HepG2 (cell line): ENCODE results near the gene TBX3. TPM values are rescaled to one million over a fixed set of nuclear protein-coding genes. Genes with fewer than 3 reads are reported as not detected.

Source experiments
- ATM ChIP-seq: fragments of 450-650 bp; IDR thresholded peaks from 2 replicates; pipeline ENCODE4 v1.7.1; 2017; ENCODE audit warnings: mild to moderate bottlenecking, borderline replicate concordance
- BHLHE40 ChIP-seq: IDR thresholded peaks from 2 replicates; pipeline ENCODE4 v1.6.1; 2011; ENCODE audit warnings: low read length, improper control_type of control experiment
- CENPX ChIP-seq: sonication (generic); formaldehyde crosslinking; IDR thresholded peaks from 2 replicates; pipeline ENCODE4 v1.9.0; 2021; ENCODE audit warnings: mild to moderate bottlenecking, missing genetic modification reagents, moderate library complexity
- FOXM1 ChIP-seq: sonication (generic); formaldehyde crosslinking; IDR thresholded peaks from 2 replicates; pipeline ENCODE4 v1.5.0; 2020; ENCODE audit warnings: missing genetic modification reagents
- HNRNPH1 ChIP-seq: fragments of 200-400 bp; formaldehyde crosslinking; optimal IDR thresholded peaks from 2 replicates; pipeline ENCODE3; 2017; ENCODE audit warnings: mild to moderate bottlenecking, low read depth, low read length
- HNRNPUL1 ChIP-seq: fragments of 200-400 bp; formaldehyde crosslinking; IDR thresholded peaks from 2 replicates; pipeline ENCODE4 v1.6.1; 2017; ENCODE audit warnings: low read depth, mild to moderate bottlenecking, low read length, moderate library complexity
- KMT2A ChIP-seq: sonication (generic); formaldehyde crosslinking; IDR thresholded peaks from 2 replicates; pipeline ENCODE4 v1.4.0; 2020; ENCODE audit warnings: missing genetic modification reagents
- MXI1 ChIP-seq: IDR thresholded peaks from 3 replicates; pipeline ENCODE4 v1.6.1; 2012; ENCODE audit warnings: low read depth, low read length, inconsistent platforms, borderline replicate concordance
- SIX4 ChIP-seq: sonication (generic); formaldehyde crosslinking; IDR thresholded peaks from 2 replicates; pipeline ENCODE4 v1.4.0; 2020; ENCODE audit warnings: missing genetic modification reagents
- SRY ChIP-seq: sonication (generic); formaldehyde crosslinking; IDR thresholded peaks from 2 replicates; pipeline ENCODE4 v1.8.0; 2022; ENCODE audit warnings: mild to moderate bottlenecking, missing genetic modification reagents
- TAF1 ChIP-seq: sonication (generic); formaldehyde crosslinking; IDR thresholded peaks from 2 replicates; pipeline ENCODE4 v1.4.0; 2020; ENCODE audit warnings: missing genetic modification reagents
- THAP11 ChIP-seq: IDR thresholded peaks from 2 replicates; pipeline ENCODE4 v1.6.1; 2016; ENCODE audit warnings: missing biosample characterization, missing genetic modification reagents
- ZFX ChIP-seq: sonication (generic); formaldehyde crosslinking; IDR thresholded peaks from 2 replicates; pipeline ENCODE4 v1.4.0; 2020; ENCODE audit warnings: mild to moderate bottlenecking, low read depth, missing genetic modification reagents, moderate library complexity
- ZNF180 ChIP-seq: sonication (generic); formaldehyde crosslinking; IDR thresholded peaks from 2 replicates; pipeline ENCODE4 v1.4.0; 2020; ENCODE audit warnings: low read depth, missing genetic modification reagents, borderline replicate concordance
- ZNF335 ChIP-seq: sonication (generic); formaldehyde crosslinking; IDR thresholded peaks from 2 replicates; pipeline ENCODE4 v1.4.0; 2020; ENCODE audit warnings: missing genetic modification reagents
- ZNF430 ChIP-seq: sonication (generic); formaldehyde crosslinking; IDR thresholded peaks from 2 replicates; pipeline ENCODE4 v1.9.0; 2021; ENCODE audit warnings: mild to moderate bottlenecking, missing genetic modification reagents
- ZNF431 ChIP-seq: sonication (generic); formaldehyde crosslinking; IDR thresholded peaks from 2 replicates; pipeline ENCODE4 v1.9.0; 2022; ENCODE audit warnings: missing genetic modification reagents, low read depth, mild to moderate bottlenecking, borderline replicate concordance
- ZNF441 ChIP-seq: sonication (generic); formaldehyde crosslinking; IDR thresholded peaks from 2 replicates; pipeline ENCODE4 v1.7.0; 2021; ENCODE audit warnings: missing genetic modification reagents, borderline replicate concordance
- ZNF552 ChIP-seq: sonication (generic); formaldehyde crosslinking; IDR thresholded peaks from 2 replicates; pipeline ENCODE4 v1.9.0; 2022; ENCODE audit warnings: missing genetic modification reagents, mild to moderate bottlenecking, borderline replicate concordance
- ZNF598 ChIP-seq: sonication (generic); formaldehyde crosslinking; IDR thresholded peaks from 2 replicates; pipeline ENCODE4 v1.5.1; 2020; ENCODE audit warnings: mild to moderate bottlenecking, missing genetic modification reagents, borderline replicate concordance
- ZNF737 ChIP-seq: sonication (generic); formaldehyde crosslinking; IDR thresholded peaks from 2 replicates; pipeline ENCODE4 v1.5.0; 2020; ENCODE audit warnings: missing genetic modification reagents, mild to moderate bottlenecking, borderline replicate concordance
- ZNF816 ChIP-seq: sonication (generic); formaldehyde crosslinking; IDR thresholded peaks from 2 replicates; pipeline ENCODE4 v1.8.0; 2022; ENCODE audit warnings: missing genetic modification reagents, mild to moderate bottlenecking, borderline replicate concordance
- polyA plus RNA-seq, 8 experiments: library from polyadenylated mRNA; depleted of rRNA in 3 of 8; stranded (reverse) in 7 of 8; unstranded in 1 of 8; fragments of >200 nt; fragmentation: Illumina TruSeq in 4 of 8; extraction: Trizol in 4 of 8; gene quantifications; 2 replicates each; pipeline versions ENCODE4 v1.2.1 to v1.2.3, GENCODE V29; 2011 to 2016; ENCODE audit warnings: low read depth in 4 of 8, missing spikeins in 1 of 8, mixed read lengths in 1 of 8; ENCODE audit not compliant: insufficient read depth in 1 of 8
- total RNA-seq, 5 experiments: library from RNA; depleted of rRNA; stranded (reverse); fragments of >200 nt; fragmentation: Illumina TruSeq; extraction: Trizol; gene quantifications; 2 replicates each; pipeline ENCODE4 v1.2.3, GENCODE V29; 2016; ENCODE audit warnings: low read depth in 1 of 5
- TF ChIP-seq, protein P1 (sequence below): sonication (generic); formaldehyde crosslinking; conservative IDR thresholded peaks from 2 replicates; pipeline ENCODE4 v1.8.0; 2022; ENCODE audit warnings: mild to moderate bottlenecking, moderate library complexity, missing genetic modification reagents
- TF ChIP-seq, protein P2 (sequence below): sonication (generic); formaldehyde crosslinking; IDR thresholded peaks from 2 replicates; pipeline ENCODE4 v1.4.0; 2020; ENCODE audit warnings: missing genetic modification reagents

The TBX3 gene
- total and polyA plus RNA-seq, 2 of the 13 experiments (the other 11 are each of a cell fraction or from before 2014, with no cell fraction given) = 27.1 to 42.4 TPM

DNA sequence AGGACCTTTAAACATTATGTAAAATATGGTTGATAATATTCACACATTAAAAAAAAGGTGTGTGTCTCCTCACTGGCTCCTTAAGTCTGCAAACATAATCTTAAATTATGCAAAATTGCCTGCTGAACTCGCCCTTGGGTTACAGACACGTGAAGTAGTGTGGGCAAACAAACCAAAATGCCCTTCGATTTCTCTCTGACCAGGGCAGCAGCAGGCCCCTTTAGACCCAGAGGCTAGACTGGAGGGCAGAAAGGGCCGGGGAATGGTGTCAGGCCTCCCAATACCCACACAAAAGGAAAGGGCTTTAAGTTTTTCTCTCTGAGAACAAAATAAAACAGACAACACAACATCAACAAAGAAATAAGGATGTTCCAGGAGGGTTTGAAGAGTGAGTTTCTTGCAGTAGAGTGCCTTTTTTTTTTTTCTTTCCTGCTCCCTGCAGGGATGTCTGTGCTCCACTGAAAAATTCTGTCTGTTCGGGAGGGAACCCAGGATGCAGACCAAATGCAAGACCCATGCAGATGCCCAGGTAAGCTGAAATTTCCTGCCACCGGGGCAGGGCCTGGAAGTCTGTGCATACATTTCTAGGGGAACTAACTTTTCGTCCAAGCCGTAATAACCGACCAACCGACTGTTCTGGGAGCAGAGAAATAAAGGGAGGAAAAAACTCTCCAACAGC, 1.7 kb downstream of the TBX3 start (continued):
- 0 out of 2 replicates have a peak, but pooled peaks have one; percentile 15 for TF ChIP-seq SRY
- no peak for TF ChIP-seq HNRNPH1
- TF ChIP-seq ZNF598 (CRISPR knock-in tag) = no peak
- TF ChIP-seq THAP11 (CRISPR knock-in tag) = no peak
- no peak for TF ChIP-seq HNRNPUL1
- 0 out of 2 replicates have a peak, but pooled peaks have one; percentile 40 for TF ChIP-seq ZNF816
- TF ChIP-seq ZNF180 (CRISPR knock-in tag) = no peak
- TF ChIP-seq SIX4 (CRISPR knock-in tag) = no peak
- no peak for TF ChIP-seq ZNF430 (CRISPR knock-in tag)
- TF ChIP-seq MXI1 = 0 out of 3 replicates have a peak, but pooled peaks have one; percentile 19
- TF ChIP-seq, protein P1, sequence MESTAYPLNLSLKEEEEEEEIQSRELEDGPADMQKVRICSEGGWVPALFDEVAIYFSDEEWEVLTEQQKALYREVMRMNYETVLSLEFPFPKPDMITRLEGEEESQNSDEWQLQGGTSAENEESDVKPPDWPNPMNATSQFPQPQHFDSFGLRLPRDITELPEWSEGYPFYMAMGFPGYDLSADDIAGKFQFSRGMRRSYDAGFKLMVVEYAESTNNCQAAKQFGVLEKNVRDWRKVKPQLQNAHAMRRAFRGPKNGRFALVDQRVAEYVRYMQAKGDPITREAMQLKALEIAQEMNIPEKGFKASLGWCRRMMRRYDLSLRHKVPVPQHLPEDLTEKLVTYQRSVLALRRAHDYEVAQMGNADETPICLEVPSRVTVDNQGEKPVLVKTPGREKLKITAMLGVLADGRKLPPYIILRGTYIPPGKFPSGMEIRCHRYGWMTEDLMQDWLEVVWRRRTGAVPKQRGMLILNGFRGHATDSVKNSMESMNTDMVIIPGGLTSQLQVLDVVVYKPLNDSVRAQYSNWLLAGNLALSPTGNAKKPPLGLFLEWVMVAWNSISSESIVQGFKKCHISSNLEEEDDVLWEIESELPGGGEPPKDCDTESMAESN = 0 out of 2 replicates have a peak, but pooled peaks have one; percentile 12
- TF ChIP-seq ZNF552 (CRISPR knock-in tag) = no peak
- TF ChIP-seq, protein P2, sequence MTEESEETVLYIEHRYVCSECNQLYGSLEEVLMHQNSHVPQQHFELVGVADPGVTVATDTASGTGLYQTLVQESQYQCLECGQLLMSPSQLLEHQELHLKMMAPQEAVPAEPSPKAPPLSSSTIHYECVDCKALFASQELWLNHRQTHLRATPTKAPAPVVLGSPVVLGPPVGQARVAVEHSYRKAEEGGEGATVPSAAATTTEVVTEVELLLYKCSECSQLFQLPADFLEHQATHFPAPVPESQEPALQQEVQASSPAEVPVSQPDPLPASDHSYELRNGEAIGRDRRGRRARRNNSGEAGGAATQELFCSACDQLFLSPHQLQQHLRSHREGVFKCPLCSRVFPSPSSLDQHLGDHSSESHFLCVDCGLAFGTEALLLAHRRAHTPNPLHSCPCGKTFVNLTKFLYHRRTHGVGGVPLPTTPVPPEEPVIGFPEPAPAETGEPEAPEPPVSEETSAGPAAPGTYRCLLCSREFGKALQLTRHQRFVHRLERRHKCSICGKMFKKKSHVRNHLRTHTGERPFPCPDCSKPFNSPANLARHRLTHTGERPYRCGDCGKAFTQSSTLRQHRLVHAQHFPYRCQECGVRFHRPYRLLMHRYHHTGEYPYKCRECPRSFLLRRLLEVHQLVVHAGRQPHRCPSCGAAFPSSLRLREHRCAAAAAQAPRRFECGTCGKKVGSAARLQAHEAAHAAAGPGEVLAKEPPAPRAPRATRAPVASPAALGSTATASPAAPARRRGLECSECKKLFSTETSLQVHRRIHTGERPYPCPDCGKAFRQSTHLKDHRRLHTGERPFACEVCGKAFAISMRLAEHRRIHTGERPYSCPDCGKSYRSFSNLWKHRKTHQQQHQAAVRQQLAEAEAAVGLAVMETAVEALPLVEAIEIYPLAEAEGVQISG (CRISPR knock-in tag) = no peak
- TF ChIP-seq ZNF441 = no peak
- TF ChIP-seq TAF1 (CRISPR knock-in tag) = 0 out of 2 replicates have a peak, but pooled peaks have one; percentile 8
- peak; percentile 15; the same call in 1 of the 2 replicates for TF ChIP-seq KMT2A
- TF ChIP-seq FOXM1 (CRISPR knock-in tag) = no peak
- no peak for TF ChIP-seq ATM
- TF ChIP-seq BHLHE40 = 0 out of 2 replicates have a peak, but pooled peaks have one; percentile 25
- TF ChIP-seq ZNF737 (CRISPR knock-in tag) = no peak
- no peak for TF ChIP-seq ZNF431
- TF ChIP-seq ZFX = peak; percentile 12
- TF ChIP-seq CENPX = no peak
- TF ChIP-seq ZNF335 (CRISPR knock-in tag) = no peak
